B cell (primary cell): Measurements from ENCODE around the gene DGAT2L6.

Experiments
- CTCF ChIP-seq: fragments of 200-600 bp; IDR thresholded peaks from one replicate; pipeline ENCODE4 v1.8.0; 2022; ENCODE audit warnings: antibody characterized with exemption, mild to moderate bottlenecking
- EZH2 ChIP-seq: IDR thresholded peaks from 2 replicates; pipeline ENCODE4 v1.6.1; 2012; ENCODE audit warnings: borderline replicate concordance, low read depth, mild to moderate bottlenecking, moderate library complexity, low read length; ENCODE audit not compliant: insufficient read depth, poor library complexity, severe bottlenecking

- TF ChIP-seq CTCF (no peak), EZH2 (no peak)
Observed at GRCh38 chrX:70132224-70132623, 45.1 kb upstream of the DGAT2L6 start.
